SK-N-SH treated with all-trans-retinoic acid at 6 μM for 48 hours (cell line): Measurements from ENCODE around the gene ERCC1.
"Not testable (repeated sequence)": the region's sequence is repeated elsewhere in the genome, so short reads cannot be mapped to it uniquely, and the experiment has no call there.

Experiments used
- ATAC-seq: fragments of 200-7000 bp; cut with Tn5 transposase; 3 replicates; pipeline ENCODE4 v1.9.1; 2020; ENCODE audit warnings: mild to moderate bottlenecking, moderate library complexity
- ARNTL ChIP-seq: fragments of 450-650 bp; formaldehyde crosslinking; IDR thresholded peaks from 2 replicates; pipeline ENCODE4 v1.5.0; 2020; ENCODE audit warnings: low read depth, mild to moderate bottlenecking, moderate library complexity, borderline replicate concordance
- BACH2 ChIP-seq: fragments of 250-450 bp; sonication (Bioruptor Pico); IDR thresholded peaks from 2 replicates; pipeline ENCODE4 v1.9.0; 2021; ENCODE audit warnings: mild to moderate bottlenecking, borderline replicate concordance
- CREB5 ChIP-seq: fragments of 250-450 bp; sonication (Bioruptor Pico); IDR thresholded peaks from 2 replicates; pipeline ENCODE4 v1.5.1; 2020; ENCODE audit warnings: low read depth, mild to moderate bottlenecking, moderate library complexity
- CSDC2 ChIP-seq: fragments of 250-450 bp; sonication (Bioruptor Pico); IDR thresholded peaks from 2 replicates; pipeline ENCODE4 v1.5.0; 2020; ENCODE audit warnings: mild to moderate bottlenecking, moderate library complexity
- CSRNP3 ChIP-seq: fragments of 250-450 bp; sonication (Bioruptor Pico); IDR thresholded peaks from 2 replicates; pipeline ENCODE4 v1.5.1; 2021; ENCODE audit warnings: mild to moderate bottlenecking, moderate library complexity
- GLIS3 ChIP-seq: fragments of 250-450 bp; sonication (Bioruptor Pico); IDR thresholded peaks from 2 replicates; pipeline ENCODE4 v1.5.0; 2020; ENCODE audit warnings: mild to moderate bottlenecking, moderate library complexity
- ISL1 ChIP-seq: fragments of 250-450 bp; sonication (Bioruptor Pico); IDR thresholded peaks from 2 replicates; pipeline ENCODE4 v2.1.2; 2022; ENCODE audit warnings: mild to moderate bottlenecking, moderate library complexity
- OSR1 ChIP-seq: fragments of 250-450 bp; sonication (Bioruptor Pico); IDR thresholded peaks from 2 replicates; pipeline ENCODE4 v1.8.0; 2022; ENCODE audit warnings: moderate library complexity, mild to moderate bottlenecking, inconsistent platforms
- POU6F1 ChIP-seq: fragments of 250-450 bp; sonication (Bioruptor Pico); IDR thresholded peaks from 2 replicates; pipeline ENCODE4 v1.8.0; 2021; ENCODE audit warnings: low read depth, mild to moderate bottlenecking, moderate library complexity, borderline replicate concordance
- PPARA ChIP-seq: fragments of 250-450 bp; sonication (Bioruptor Pico); IDR thresholded peaks from 2 replicates; pipeline ENCODE4 v1.5.0; 2020; ENCODE audit warnings: mild to moderate bottlenecking, borderline replicate concordance
- RARB ChIP-seq: fragments of 250-450 bp; sonication (Bioruptor Pico); IDR thresholded peaks from 2 replicates; pipeline ENCODE4 v1.8.0; 2021; ENCODE audit warnings: mild to moderate bottlenecking, moderate library complexity
- SNAI2 ChIP-seq: fragments of 250-450 bp; sonication (Bioruptor Pico); IDR thresholded peaks from 2 replicates; pipeline ENCODE4 v1.5.0; 2020; ENCODE audit warnings: mild to moderate bottlenecking, moderate library complexity
- TCF4 ChIP-seq: fragments of 250-450 bp; sonication (Bioruptor Pico); IDR thresholded peaks from 2 replicates; pipeline ENCODE4 v1.8.0; 2021; ENCODE audit warnings: mild to moderate bottlenecking, moderate library complexity, borderline replicate concordance
- TOX ChIP-seq: fragments of 250-450 bp; sonication (Bioruptor Pico); IDR thresholded peaks from 2 replicates; pipeline ENCODE4 v1.8.0; 2021; ENCODE audit warnings: mild to moderate bottlenecking, moderate library complexity, borderline replicate concordance
- ZC3H10 ChIP-seq: fragments of 250-450 bp; sonication (Bioruptor Pico); IDR thresholded peaks from 2 replicates; pipeline ENCODE4 v1.5.1; 2021; ENCODE audit warnings: mild to moderate bottlenecking, moderate library complexity
- ZFP3 ChIP-seq: fragments of 250-450 bp; sonication (Bioruptor Pico); IDR thresholded peaks from 2 replicates; pipeline ENCODE4 v1.5.0; 2020; ENCODE audit warnings: mild to moderate bottlenecking, moderate library complexity
- ZNF565 ChIP-seq: fragments of 450-650 bp; formaldehyde crosslinking; conservative IDR thresholded peaks from 2 replicates; pipeline ENCODE4 v1.5.0; 2020; ENCODE audit warnings: low read depth, mild to moderate bottlenecking, moderate library complexity
- ZNF70 ChIP-seq: fragments of 450-650 bp; formaldehyde crosslinking; IDR thresholded peaks from 2 replicates; pipeline ENCODE4 v1.5.0; 2020; ENCODE audit warnings: mild to moderate bottlenecking, moderate library complexity
- ZNF8 ChIP-seq: fragments of 450-650 bp; formaldehyde crosslinking; IDR thresholded peaks from 2 replicates; pipeline ENCODE4 v1.5.0; 2020; ENCODE audit warnings: mild to moderate bottlenecking, moderate library complexity
- TF ChIP-seq, protein P1 (sequence below): fragments of 250-450 bp; sonication (Bioruptor Pico); IDR thresholded peaks from 2 replicates; pipeline ENCODE4 v1.5.0; 2020; ENCODE audit warnings: mild to moderate bottlenecking, moderate library complexity

The ERCC1 gene

DNA sequence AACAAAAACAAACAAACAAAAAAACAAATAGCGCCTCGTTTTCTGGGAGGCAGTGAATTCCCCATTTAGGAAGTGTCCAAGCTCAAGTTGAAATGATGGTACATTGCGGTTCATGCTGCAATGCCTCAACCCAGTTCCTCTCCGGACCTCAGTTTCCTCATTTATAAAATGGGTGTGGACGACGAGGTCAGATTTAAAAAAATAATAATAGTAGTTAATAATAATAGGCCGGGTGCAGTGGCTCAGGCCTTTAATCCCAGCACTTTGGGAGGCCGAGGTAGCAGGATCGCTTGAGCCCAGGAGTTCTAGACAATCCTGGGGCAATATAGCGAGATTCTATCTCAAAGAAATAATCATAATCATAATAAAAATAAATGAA lies 15.5 kb upstream of the ERCC1 start:
- no peak for TF ChIP-seq ZNF70 (CRISPR knock-in tag)
- no peak for TF ChIP-seq BACH2 (CRISPR knock-in tag)
- 0 out of 2 replicates have a peak, but pooled peaks have one; percentile 8 for TF ChIP-seq ISL1 (CRISPR knock-in tag)
- no peak for ATAC-seq

DNA sequence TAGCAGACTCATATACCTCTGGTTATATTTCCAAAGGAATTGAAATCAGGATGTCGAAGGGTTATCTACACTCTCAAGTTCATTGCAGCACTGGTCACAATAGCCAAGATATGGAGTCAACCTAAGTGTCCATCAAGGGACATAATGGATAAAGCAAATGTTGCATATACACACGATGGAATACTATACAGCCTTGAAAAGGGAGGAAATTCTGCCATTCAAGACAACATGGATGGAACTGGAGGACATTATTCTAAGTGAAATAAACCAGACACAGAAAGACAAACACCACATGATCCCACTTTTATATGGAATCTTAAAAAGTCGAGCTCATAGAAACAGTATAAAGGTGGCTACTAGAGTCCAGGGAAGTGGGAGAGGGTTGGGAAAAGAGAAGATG lies 13.6 kb upstream of the ERCC1 start:
- ATAC-seq: no peak
- TF ChIP-seq GLIS3: no peak
- TF ChIP-seq POU6F1 (CRISPR knock-in tag): no peak
- TF ChIP-seq ARNTL (CRISPR knock-in tag): no peak
- TF ChIP-seq, protein P1, sequence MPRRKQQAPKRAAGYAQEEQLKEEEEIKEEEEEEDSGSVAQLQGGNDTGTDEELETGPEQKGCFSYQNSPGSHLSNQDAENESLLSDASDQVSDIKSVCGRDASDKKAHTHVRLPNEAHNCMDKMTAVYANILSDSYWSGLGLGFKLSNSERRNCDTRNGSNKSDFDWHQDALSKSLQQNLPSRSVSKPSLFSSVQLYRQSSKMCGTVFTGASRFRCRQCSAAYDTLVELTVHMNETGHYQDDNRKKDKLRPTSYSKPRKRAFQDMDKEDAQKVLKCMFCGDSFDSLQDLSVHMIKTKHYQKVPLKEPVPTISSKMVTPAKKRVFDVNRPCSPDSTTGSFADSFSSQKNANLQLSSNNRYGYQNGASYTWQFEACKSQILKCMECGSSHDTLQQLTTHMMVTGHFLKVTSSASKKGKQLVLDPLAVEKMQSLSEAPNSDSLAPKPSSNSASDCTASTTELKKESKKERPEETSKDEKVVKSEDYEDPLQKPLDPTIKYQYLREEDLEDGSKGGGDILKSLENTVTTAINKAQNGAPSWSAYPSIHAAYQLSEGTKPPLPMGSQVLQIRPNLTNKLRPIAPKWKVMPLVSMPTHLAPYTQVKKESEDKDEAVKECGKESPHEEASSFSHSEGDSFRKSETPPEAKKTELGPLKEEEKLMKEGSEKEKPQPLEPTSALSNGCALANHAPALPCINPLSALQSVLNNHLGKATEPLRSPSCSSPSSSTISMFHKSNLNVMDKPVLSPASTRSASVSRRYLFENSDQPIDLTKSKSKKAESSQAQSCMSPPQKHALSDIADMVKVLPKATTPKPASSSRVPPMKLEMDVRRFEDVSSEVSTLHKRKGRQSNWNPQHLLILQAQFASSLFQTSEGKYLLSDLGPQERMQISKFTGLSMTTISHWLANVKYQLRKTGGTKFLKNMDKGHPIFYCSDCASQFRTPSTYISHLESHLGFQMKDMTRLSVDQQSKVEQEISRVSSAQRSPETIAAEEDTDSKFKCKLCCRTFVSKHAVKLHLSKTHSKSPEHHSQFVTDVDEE (CRISPR knock-in tag): no peak
- TF ChIP-seq ZNF8 (CRISPR knock-in tag): no peak
- no peak for TF ChIP-seq OSR1 (CRISPR knock-in tag)
- TF ChIP-seq ZNF565 (CRISPR knock-in tag): no peak
- no peak for TF ChIP-seq SNAI2 (CRISPR knock-in tag)
- TF ChIP-seq ISL1 (CRISPR knock-in tag): no peak
- TF ChIP-seq RARB (CRISPR knock-in tag): no peak
- no peak for TF ChIP-seq CSDC2 (CRISPR knock-in tag)
- TF ChIP-seq ZC3H10 (CRISPR knock-in tag): no peak
- TF ChIP-seq, all 23 proteins: peak for 0

DNA sequence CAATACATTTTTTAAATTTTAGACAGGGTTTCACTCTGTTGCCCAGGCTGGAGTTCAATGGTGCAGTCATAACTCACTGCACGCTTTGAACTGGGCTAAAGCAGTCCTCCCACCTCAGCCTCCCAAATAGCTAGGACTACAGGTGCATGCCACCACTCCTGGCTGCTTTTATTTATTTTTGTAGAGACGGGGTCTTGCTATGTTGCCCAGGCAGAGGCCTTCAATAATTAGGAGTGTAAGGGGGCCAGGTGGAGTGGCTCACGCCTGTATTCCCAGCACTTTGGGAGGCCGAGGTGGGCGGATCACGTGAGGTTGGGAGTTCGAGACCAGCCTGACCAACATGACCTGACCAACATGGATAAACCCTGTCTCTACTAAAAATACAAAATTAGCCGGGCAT lies 8.8 kb upstream of the ERCC1 start:
- ATAC-seq: not testable (repeated sequence)

DNA sequence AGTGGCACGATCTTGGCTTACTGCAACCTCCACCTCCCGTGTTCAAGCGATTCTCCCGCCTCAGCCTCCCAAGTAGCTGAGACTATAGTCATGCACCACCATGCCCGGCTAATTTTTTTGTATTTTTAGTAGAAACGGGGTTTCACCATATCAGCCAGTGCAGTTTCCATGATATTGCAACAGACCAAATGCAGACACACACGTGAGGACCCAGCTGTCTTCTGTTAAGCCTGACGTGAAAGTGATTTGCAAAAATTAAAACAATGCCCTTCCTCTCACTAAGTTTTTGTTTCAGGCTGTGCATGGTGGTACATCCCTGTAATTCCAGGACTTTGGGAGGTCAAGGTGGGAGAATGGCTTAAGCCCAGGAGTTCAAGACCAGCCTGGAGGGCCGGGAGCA lies 7.3 kb upstream of the ERCC1 start:
- ATAC-seq: not testable (repeated sequence)

GRCh38 chr19:45429896-45430295 lies 6.2 kb upstream of the ERCC1 start:
- ATAC-seq: not testable (repeated sequence)

GRCh38 chr19:45428384-45429231 lies 4.9 kb upstream of the ERCC1 start:
- TF ChIP-seq PPARA (no peak), ZNF8 (CRISPR knock-in tag) (no peak), ISL1 (CRISPR knock-in tag) (no peak), ZC3H10 (CRISPR knock-in tag) (no peak), ZFP3 (CRISPR knock-in tag) (no peak), CSDC2 (CRISPR knock-in tag) (no peak), ZNF565 (CRISPR knock-in tag) (no peak), GLIS3 (no peak), ARNTL (CRISPR knock-in tag) (no peak), CSRNP3 (CRISPR knock-in tag) (no peak), POU6F1 (CRISPR knock-in tag) (no peak), ZNF70 (CRISPR knock-in tag) (no peak), OSR1 (CRISPR knock-in tag) (no peak), SNAI2 (CRISPR knock-in tag) (no peak), TOX (CRISPR knock-in tag) (no peak), CREB5 (CRISPR knock-in tag) (no peak), TCF4 (CRISPR knock-in tag) (no peak)
- ATAC-seq: peak; percentile 9
